HG02678 (cell line): ENCODE results near the gene LHPP.

ENCODE experiments used
- ATAC-seq: cut with Tn5 transposase; IDR thresholded peaks from one replicate; pipeline ENCODE4 v1.9.1; 2021; ENCODE audit warnings: mild to moderate bottlenecking, moderate library complexity; ENCODE audit not compliant: unreplicated experiment

Gene LHPP

GRCh38 chr10:124495725-124496124 lies 34.1 kb downstream of the LHPP start:
- ATAC-seq: no peak

GRCh38 chr10:124496150-124496549 lies 34.5 kb downstream of the LHPP start:
- ATAC-seq: no peak

DNA sequence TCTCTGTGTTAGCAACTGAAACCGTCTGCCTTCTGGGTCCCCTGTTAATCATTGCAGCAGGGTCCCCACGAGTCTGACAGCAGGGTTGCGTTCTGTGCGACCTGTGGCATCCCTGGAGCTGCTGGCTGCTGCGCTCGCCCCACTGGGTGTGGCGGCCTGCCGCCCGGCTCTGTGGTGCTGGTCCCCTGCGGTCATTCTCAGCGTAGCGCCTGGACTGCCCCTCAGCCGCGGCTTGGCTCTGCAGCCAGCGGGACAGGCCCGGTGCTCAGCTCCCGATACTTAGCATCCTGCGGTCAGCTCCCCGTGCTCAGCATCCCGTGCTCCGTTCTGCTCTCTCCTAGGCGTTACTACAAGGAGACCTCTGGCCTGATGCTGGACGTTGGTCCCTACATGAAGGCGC lies 35.0 kb downstream of the LHPP start:
- ATAC-seq: no peak

DNA sequence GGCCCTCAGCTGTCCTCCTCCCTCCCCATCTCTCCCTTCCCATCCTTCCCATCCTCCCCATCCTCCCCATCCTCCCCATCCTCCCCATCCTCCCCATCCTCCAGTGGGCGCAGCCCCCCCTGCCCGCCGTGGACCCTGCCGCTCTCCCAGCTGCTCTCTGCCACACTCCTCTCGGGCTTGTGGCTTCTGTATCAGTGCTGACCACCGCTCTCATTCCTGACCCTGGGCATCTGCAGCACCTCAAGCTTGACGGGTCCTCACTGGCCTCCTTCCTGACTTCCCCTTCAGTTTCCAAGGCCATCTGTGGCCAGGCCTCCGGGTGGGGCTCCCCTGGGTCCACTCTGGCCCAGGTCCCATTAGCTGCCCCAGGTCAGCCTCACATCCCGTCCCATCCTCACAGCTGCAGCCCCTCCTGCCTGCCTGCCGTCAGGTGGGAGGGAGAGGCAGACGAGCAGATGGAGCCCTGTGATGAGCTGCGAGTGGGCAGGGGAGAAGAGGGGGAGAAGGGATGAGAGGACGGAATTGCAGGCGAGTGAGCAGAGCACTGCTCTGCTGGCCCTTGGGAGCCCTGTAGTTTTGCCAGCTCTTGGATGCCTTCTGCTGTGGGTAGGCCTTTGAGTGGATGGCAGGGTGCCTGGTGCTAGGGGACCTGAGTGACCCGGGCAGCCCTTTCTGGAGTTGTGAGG lies 35.7 kb downstream of the LHPP start:
- ATAC-seq: no peak

DNA sequence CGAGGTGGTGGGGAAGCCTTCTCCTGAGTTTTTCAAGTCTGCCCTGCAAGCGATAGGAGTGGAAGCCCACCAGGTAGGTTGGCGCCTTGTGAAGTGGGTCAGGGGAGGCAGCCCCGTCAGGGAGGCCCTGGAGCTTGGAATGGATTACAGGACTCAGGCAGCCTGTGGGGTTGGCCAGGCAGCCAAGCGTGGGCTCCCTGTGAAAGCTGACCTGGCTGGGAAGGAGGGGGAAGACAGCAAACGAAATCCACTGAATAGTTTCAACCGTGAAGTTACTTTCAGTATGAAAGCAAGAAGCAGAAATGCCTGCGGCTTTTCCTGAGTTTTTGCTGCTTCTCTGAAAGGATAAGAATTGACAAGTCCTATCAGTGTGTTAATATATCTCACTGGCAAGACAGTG lies 36.4 kb downstream of the LHPP start:
- no peak for ATAC-seq

DNA sequence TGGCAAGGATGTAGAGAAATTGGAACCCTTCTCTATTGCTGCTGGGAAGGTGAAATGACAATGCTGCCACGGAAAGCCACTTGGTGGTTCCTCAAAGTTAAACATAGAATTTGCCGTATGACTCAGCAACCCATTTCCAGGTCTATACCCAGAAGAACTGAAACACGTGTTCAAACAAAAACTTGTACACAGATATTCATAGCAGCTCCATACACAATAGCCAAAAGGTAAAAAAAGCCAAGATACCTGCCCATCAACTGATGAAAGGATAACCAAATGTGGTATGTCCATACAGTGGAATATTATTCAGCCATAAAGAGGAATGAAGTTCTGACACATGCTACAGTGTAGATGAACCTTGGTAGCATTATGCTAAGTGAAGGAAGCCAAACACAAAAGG lies 39.1 kb downstream of the LHPP start:
- ATAC-seq: no peak

- no peak for ATAC-seq
Measured at GRCh38 chr10:124504711-124505110, 43.1 kb downstream of the LHPP start.

- ATAC-seq: no peak
Measured at GRCh38 chr10:124505279-124505678, 43.7 kb downstream of the LHPP start.

- no peak for ATAC-seq
Measured at GRCh38 chr10:124508070-124508667, 46.5 kb downstream of the LHPP start.

DNA sequence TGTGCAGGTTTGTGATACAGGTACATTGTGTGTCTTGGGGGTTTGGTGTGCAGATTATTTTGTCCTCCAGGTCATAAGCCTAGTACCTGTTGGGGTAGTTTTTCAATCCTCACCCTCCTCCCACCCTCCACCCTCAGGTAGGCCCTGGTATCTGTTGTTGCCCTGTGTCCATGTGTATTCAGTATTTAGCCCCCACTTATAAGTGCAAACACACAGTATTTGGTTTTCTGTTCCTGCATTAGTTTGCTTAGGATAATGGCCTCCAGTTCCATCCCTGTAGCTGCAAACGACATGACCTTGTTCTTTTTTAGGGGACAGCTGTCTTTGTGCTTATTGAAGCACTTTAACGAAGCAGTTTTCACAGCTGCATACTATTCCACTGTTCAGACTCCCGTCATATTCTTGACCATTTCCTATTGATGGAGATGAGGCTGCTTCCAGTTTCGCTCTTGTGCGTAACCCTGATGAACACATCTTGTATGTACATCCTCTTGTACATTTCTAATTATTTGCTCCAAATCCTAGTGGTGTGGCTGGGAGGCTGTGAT lies 47.4 kb downstream of the LHPP start:
- no peak for ATAC-seq

- no peak for ATAC-seq
Measured at GRCh38 chr10:124509880-124510632, 48.4 kb downstream of the LHPP start.

- ATAC-seq: no peak
Measured at GRCh38 chr10:124510759-124511158, 49.1 kb downstream of the LHPP start.

DNA sequence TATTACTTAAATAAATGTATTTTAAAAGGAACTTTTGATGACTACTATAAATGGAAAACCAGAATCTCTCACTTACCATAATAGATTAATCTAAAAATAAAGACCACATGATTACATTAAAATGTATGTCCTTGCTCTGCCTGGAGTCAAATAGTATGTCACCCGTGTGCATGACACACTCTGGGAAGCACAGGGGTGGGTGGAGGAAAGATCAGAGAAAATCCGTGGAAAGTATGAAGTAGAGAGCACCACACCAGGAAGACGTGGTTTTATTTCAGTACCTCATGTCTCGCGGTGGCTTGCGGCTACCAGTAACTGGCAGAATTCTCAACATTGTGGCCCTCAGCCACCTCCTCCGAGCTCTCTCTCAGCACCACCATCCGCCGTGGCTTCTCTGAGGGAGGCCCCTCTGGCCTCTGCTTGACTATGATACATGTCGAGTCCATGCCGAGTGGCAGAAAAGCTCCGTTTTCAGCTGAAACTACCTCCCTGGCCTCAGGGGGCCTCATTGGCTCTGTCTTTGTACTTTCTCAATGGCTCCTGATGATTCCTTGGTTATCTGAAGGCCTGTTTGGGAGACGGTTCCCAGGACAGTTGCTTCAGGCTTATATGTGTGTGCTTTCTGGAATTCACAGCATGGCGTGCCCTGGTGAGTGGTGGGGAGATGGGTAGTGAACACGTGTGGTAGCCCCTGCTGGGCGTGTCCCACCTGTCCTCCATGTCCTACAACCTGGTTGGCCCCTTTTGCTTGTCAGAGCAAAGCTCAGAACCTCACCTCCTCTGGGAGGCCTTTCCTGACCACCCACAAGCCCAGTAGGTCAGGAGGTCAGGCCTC lies 49.8 kb downstream of the LHPP start:
- no peak for ATAC-seq

DNA sequence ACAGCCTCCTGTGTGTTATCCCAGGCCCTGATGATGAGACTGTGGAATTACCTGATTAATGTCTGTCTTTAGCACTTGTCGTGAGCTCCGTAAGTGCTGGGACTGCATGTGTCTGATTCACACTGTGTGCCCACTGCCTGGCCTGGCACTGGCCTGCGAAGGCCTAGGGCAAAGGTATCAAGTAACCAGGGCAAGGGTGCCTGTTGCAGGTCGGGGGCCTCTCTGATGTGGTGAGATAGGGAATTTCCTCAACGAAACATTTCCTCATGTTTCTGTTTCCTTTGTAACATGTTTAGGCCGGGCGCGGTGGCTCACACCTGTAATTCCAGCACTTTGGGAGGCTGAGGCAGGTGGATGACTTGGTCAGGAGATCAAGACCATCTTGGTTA lies 50.4 kb downstream of the LHPP start:
- ATAC-seq: no peak

- ATAC-seq: no peak
Measured at GRCh38 chr10:124512600-124512999, 51.0 kb downstream of the LHPP start.

- ATAC-seq: no peak
Measured at GRCh38 chr10:124515244-124515970, 53.8 kb downstream of the LHPP start.

DNA sequence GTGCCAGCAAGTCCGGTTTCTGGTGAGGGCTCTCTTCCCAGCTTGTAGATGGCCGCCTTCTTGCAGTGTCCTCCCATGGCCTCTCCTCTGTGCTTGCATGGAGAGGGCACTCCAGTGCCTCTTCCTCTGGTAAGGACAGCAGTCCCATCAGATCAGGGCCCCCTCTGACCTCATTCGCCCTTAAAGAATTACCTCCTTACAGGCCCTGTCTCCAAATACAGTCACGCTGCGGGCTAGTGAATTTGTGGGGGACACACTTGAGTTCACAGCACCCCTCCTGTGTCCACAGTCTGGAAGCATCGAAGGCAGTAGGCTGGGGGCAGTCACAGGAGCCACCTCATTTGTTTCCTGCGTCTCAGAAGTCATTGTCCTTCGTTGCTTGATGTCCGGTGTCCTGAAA lies 54.6 kb downstream of the LHPP start:
- no peak for ATAC-seq

DNA sequence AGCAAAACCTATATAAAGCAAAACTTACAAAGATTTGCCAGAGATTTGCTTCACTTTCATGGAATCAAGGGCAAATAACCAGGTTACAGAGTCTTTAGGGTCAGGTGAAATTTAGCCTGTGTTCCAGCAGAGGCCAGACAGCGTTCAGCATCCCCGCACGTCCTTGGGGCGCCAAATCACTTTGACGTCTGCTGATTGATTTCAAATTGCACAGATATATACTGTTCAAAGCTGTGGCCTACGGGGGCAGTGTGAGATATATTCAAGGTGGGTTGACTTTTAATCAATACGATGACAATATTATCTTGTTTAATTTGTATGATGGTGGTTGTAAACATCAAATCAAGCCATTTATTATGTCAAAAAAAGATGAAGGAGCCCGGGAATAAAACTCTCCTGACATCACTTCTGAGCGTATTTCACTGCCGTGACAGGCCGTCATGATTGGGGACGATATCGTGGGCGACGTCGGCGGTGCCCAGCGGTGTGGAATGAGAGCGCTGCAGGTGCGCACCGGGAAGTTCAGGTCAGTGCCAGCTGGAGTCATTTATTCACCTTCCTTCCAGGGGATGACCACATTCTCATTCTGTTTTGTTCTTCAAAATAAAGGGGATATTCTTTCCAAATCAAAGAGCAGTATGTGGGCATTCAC lies 55.2 kb downstream of the LHPP start:
- no peak for ATAC-seq

- no peak for ATAC-seq
Measured at GRCh38 chr10:124517461-124517860, 55.8 kb downstream of the LHPP start.

DNA sequence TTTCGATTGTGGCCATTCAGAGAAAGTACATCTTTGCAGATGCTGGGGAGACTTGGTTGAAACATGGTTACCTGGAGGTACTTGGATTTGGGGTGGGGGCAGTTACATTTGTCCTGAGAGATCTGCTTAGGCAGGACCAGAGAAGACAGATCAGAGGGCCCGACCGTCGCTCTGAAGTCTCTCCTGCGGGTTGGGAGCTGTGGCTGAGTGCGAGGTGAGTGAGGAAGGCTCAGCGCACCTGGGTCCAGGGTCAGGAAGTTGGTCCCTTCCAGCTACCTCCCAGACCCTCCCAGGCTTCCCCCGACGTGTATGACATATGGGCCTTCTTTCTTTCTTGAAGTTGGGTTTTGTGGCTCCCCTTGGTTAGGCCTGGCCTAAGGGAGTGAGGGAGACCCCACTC lies 56.3 kb downstream of the LHPP start:
- no peak for ATAC-seq
